Measurements from ENCODE around the gene MXD1. TPM values are rescaled to one million over a fixed set of nuclear protein-coding genes. Genes with fewer than 3 reads are reported as not detected.

Gene MXD1
- total RNA-seq, 4 donors from 2014 or later, result 12.5 to 18.6 (median 15.7) TPM

GRCh38 chr2:69960821-69961220, 45.9 kb downstream of the MXD1 start:
- Histone ChIP-seq H3K27me3 (no peaks in the 10 kb centered on the region), H3K4me1 (peaks cover 4% of the 10 kb centered on the region), H3K36me3 (no peaks in the 10 kb centered on the region), H3K4me3 (no peak overlapping the region), H3K27ac (no peak overlapping the region), H3K9me3 (no peaks in the 10 kb centered on the region)
- TF ChIP-seq POLR2A (IDR thresholded peaks at IDR 0.05), result no peak
- DNase-seq (ENCODE audit: low spot score in 2 of 2), result no peak
- WGBS, result 93% methylated on average over 6 of the region's 6 CpGs

- WGBS, result 86% methylated on average over 14 of the region's 14 CpGs
- H3K4me3 ChIP-seq, result no peak within 1 kb of the TSS
- no peaks in the 10 kb centered on the region for H3K27me3 ChIP-seq
- peaks cover 4% of the 10 kb centered on the region for H3K4me1 ChIP-seq
- H3K36me3 ChIP-seq, result no peaks in the 10 kb centered on the region
- DNase-seq (ENCODE audit: low spot score in 2 of 2), result peak in 1 of 2 donors; percentile 45
- no peaks in the 10 kb centered on the region for H3K9me3 ChIP-seq
- H3K27ac ChIP-seq, result no peak within 1 kb of the TSS
- TF ChIP-seq EP300 (IDR thresholded peaks at IDR 0.05) (no peak), POLR2AphosphoS5 (IDR thresholded peaks at IDR 0.05) (no peak), CTCF (IDR thresholded peaks at IDR 0.05) (no peak), POLR2A (IDR thresholded peaks at IDR 0.05) (no peak)
These were observed 46.6 kb downstream of the MXD1 start, which contains the start of gene ASPRV1 for GRCh38 chr2:69961496-69961895. Gene ASPRV1 (minus strand): TSS chr2:69961631. CDS start chr2:69961436, 195 bp downstream.

GRCh38 chr2:69962986-69963730, 48.2 kb downstream of the MXD1 start:
- 98% methylated on average over 8 of the region's 8 CpGs for WGBS
- DNase-seq (ENCODE audit: low spot score in 2 of 2), result no peak
- Histone ChIP-seq H3K9me3 (no peaks in the 10 kb centered on the region), H3K27ac (no peak overlapping the region), H3K36me3 (no peaks in the 10 kb centered on the region), H3K4me1 (peaks cover 4% of the 10 kb centered on the region), H3K4me3 (no peak overlapping the region), H3K27me3 (no peaks in the 10 kb centered on the region)
- TF ChIP-seq CTCF (IDR thresholded peaks at IDR 0.05), result no peak

GRCh38 chr2:69964353-69964841, 49.5 kb downstream of the MXD1 start:
- DNase-seq (ENCODE audit: low spot score in 2 of 2), result peak in 1 of 2 donors; percentile 38
- H3K27me3 ChIP-seq, result no peaks in the 10 kb centered on the region
- H3K4me3 ChIP-seq, result no peak overlapping the region
- no peaks in the 10 kb centered on the region for H3K9me3 ChIP-seq
- H3K27ac ChIP-seq, result no peak overlapping the region
- no peaks in the 10 kb centered on the region for H3K36me3 ChIP-seq
- TF ChIP-seq CTCF (IDR thresholded peaks at IDR 0.05) (no peak), POLR2AphosphoS5 (IDR thresholded peaks at IDR 0.05) (no peak), EP300 (IDR thresholded peaks at IDR 0.05) (no peak), POLR2A (IDR thresholded peaks at IDR 0.05) (no peak)
- H3K4me1 ChIP-seq, result peaks cover 4% of the 10 kb centered on the region
- 76% methylated on average over 7 of the region's 7 CpGs for WGBS

GRCh38 chr2:69965756-69966445, 51.0 kb downstream of the MXD1 start:
- no peak for TF ChIP-seq POLR2AphosphoS5 (IDR thresholded peaks at IDR 0.05)
- no peak for TF ChIP-seq CTCF (IDR thresholded peaks at IDR 0.05)
- no peak for TF ChIP-seq POLR2A (IDR thresholded peaks at IDR 0.05)
- no peak for TF ChIP-seq EP300 (IDR thresholded peaks at IDR 0.05)
- Histone ChIP-seq H3K36me3 (no peaks in the 10 kb centered on the region), H3K4me3 (no peak overlapping the region), H3K4me1 (peaks cover 4% of the 10 kb centered on the region), H3K27me3 (no peaks in the 10 kb centered on the region), H3K9me3 (no peaks in the 10 kb centered on the region), H3K27ac (no peak overlapping the region)
- peak in 1 of 2 donors; percentile 44 for DNase-seq (ENCODE audit: low spot score in 2 of 2)
- 87% methylated on average over 8 of the region's 8 CpGs for WGBS
